ENCODE results near the gene BBOF1. TPM values are rescaled to one million over a fixed set of nuclear protein-coding genes. Genes with fewer than 3 reads are reported as not detected.
"Not testable (repeated sequence)": the region's sequence is repeated elsewhere in the genome, so short reads cannot be mapped to it uniquely, and the experiment has no call there.

The BBOF1 gene
- total and polyA plus RNA-seq, 12 donors, result 1.4 to 29.3 (median 5.3) TPM

GRCh38 chr14:73996731-73997107 is 22.4 kb upstream of the BBOF1 start:
- no peaks in the 10 kb centered on the region for H3K27me3 ChIP-seq
- no peak overlapping the region for H3K4me3 ChIP-seq
- H3K9me3 ChIP-seq (replicated peaks in 1 of 3), result no peaks in the 10 kb centered on the region
- H3K36me3 ChIP-seq (replicated peaks in 1 of 2), result no peaks in the 10 kb centered on the region
- intact Hi-C loops (cut with DNase I), result no loop called here
- TF ChIP-seq CTCF (IDR thresholded peaks at IDR 0.05), result no peak
- TF ChIP-seq POLR2A (IDR thresholded peaks at IDR 0.05), result no peak
- H3K4me1 ChIP-seq (replicated peaks in 1 of 2), result peaks cover 0 to 5% of the 10 kb centered on the region in 2 donors
- WGBS, 4 donors, result 25 to 45% (median 36%) methylated on average over 2 of the region's 2 CpGs
- no peak overlapping the region for H3K27ac ChIP-seq
- no peak for DNase-seq

DNA sequence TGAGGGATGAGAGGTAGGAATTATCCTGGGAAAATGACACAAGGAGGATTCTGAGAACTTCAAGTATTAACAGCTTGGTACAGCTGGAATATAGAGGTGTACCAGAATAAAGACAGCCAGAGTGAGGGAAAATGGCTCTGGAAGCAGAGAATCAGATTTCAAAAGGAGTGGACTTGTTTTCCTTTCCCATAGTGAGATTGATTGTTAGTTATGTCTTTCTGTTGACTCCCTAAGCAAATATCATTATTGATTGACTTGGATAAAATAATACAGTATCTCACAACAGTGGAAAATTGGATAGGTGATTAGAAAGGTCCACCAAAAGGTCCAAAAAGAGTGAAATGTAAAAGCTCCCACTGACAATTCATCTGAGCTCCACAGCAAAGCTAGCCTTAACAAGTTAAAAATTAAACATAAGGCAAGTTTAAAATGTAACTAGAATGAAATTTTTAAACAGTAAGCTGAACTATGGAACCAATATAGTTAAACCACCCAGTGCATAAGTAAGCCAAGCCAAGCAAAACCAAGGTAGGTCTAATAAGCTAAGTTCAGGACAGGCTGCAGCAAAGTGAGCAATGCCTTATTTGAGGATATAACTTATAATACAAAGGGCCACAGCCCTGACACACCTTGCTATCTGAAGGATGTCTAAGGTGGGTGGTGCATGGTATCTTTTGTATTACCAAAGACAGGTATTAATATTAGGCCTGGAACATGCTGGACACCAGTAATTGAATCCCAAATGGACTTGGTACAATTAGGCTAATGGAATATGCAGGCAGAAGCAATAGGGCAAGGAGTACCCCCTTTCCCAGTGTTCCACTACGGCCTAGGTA is 21.8 kb upstream of the BBOF1 start:
- H3K27ac ChIP-seq, result no peak overlapping the region
- no peak for DNase-seq
- H3K4me1 ChIP-seq (replicated peaks in 1 of 2), result peaks cover 0 to 5% of the 10 kb centered on the region in 2 donors
- no peak overlapping the region for H3K4me3 ChIP-seq
- H3K36me3 ChIP-seq (replicated peaks in 1 of 2), result no peaks in the 10 kb centered on the region
- TF ChIP-seq CTCF (IDR thresholded peaks at IDR 0.05), result no peak
- no peak for TF ChIP-seq POLR2A (IDR thresholded peaks at IDR 0.05)
- WGBS, 4 donors, result 91 to 100% (median 95%) methylated on average over 1 of the region's 1 CpG
- intact Hi-C loops (cut with DNase I), result no loop called here
- no peaks in the 10 kb centered on the region for H3K9me3 ChIP-seq (replicated peaks in 1 of 3)
- no peaks in the 10 kb centered on the region for H3K27me3 ChIP-seq

DNA sequence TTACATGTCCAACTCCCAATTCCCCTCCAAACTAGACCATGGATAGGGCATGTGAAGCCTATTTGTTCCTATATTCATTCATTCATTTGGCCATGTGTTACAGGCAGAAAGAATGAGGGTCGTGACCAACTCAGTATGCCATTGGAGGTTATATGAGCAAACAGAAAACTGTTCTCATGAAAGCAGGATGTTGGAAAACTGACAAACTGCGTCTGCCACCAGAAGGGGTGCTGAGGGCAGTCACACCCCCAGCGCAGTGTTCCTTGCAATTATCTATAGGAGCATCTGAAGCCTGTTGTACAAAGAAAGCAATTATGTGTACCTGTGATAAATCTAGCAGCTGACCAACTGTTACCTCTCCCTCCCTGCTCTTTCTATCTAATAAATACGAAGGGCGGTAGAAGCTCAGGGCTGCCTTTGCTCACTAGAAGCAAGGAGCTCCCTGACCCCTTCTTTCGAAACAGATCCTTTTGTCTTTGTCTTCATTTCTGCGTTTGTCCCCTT is 21.2 kb upstream of the BBOF1 start:
- whole genome bisulfite sequencing, 4 donors, result 83 to 89% (median 86%) methylated on average over 7 of the region's 7 CpGs
- DNase-seq, result peak in 1 of 7 donors; percentile 57
- intact Hi-C loops (cut with DNase I), result no loop called here
- TF ChIP-seq CTCF (IDR thresholded peaks at IDR 0.05), result no peak
- TF ChIP-seq POLR2A (IDR thresholded peaks at IDR 0.05), result no peak
- H3K9me3 ChIP-seq (replicated peaks in 1 of 3), result no peaks in the 10 kb centered on the region
- no peaks in the 10 kb centered on the region for H3K36me3 ChIP-seq (replicated peaks in 1 of 2)
- H3K4me1 ChIP-seq (replicated peaks in 1 of 2), result peaks cover 0 to 5% of the 10 kb centered on the region in 2 donors
- no peak overlapping the region for H3K4me3 ChIP-seq
- H3K27me3 ChIP-seq, result no peaks in the 10 kb centered on the region
- H3K27ac ChIP-seq, result no peak overlapping the region

DNA sequence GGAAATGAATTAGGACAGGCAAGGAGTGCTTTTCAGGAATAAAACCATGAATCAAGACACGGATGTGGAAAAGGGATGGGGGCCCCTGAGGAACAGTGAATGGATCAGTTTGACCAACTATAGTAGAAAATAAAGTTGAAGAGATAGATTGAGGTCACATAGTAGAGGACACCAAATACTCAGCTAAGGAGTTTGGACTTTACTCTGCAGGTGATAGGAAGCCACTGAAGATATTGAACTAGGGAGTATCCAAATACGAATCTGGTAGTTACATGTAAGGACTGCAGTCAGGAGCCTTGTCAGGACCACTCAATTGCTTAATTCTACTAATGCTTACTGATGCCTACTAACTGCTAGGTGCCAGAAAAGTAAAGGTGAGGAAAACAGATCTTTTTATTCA is 20.4 kb upstream of the BBOF1 start:
- intact Hi-C loops (cut with DNase I), result no loop called here
- Histone ChIP-seq H3K4me1 (replicated peaks in 1 of 2) (peaks cover 0 to 5% of the 10 kb centered on the region in 2 donors), H3K27me3 (no peaks in the 10 kb centered on the region), H3K27ac (no peak overlapping the region), H3K9me3 (replicated peaks in 1 of 3) (no peaks in the 10 kb centered on the region), H3K4me3 (no peak overlapping the region), H3K36me3 (replicated peaks in 1 of 2) (no peaks in the 10 kb centered on the region)
- no peak for DNase-seq
- WGBS, 4 donors, result 77 to 93% (median 85%) methylated on average over 2 of the region's 2 CpGs
- no peak for TF ChIP-seq CTCF (IDR thresholded peaks at IDR 0.05)
- TF ChIP-seq POLR2A (IDR thresholded peaks at IDR 0.05), result no peak

GRCh38 chr14:74005664-74006063 is 13.5 kb upstream of the BBOF1 start:
- H3K36me3 ChIP-seq (replicated peaks in 1 of 2), result peaks cover 0 to 12% of the 10 kb centered on the region in 2 donors
- H3K4me3 ChIP-seq; DNase-seq; H3K27me3 ChIP-seq; intact Hi-C loops (cut with DNase I); H3K27ac ChIP-seq; H3K9me3 ChIP-seq (replicated peaks in 1 of 3); H3K4me1 ChIP-seq (replicated peaks in 1 of 2): not testable (repeated sequence)
- WGBS, 4 donors, result 94 to 100% (median 99%) methylated on average over 3 of the region's 3 CpGs

Data from adrenal gland (tissue), 12 donors.